Body of pancreas (tissue), 4 donors: ENCODE measurements around the gene DOCK2. TPM values are rescaled to one million over a fixed set of nuclear protein-coding genes. Genes with fewer than 3 reads are reported as not detected.

ENCODE experiments used
- ATAC-seq: fragments of 150-250 bp; one replicate; pipeline ENCODE4 v1.9.1; 2016
- DNase-seq, 4 donors: peaks; one replicate each; pipeline ENCODE4 v3.0.0-alpha.2; 2019
- H3K27ac ChIP-seq, 4 donors: fragments of 200-600 bp; sonication (generic); 1 replicate in 3 of 4; 2 replicates in 1 of 4; pipeline versions ENCODE4 v1.5.1 to v1.6.1; 2016 to 2019; ENCODE audit warnings: mild to moderate bottlenecking in 1 of 4, mixed read lengths in 1 of 4, moderate library complexity in 1 of 4
- H3K27me3 ChIP-seq, 2 donors: fragments of 200-600 bp; sonication (generic); one replicate each; pipeline ENCODE4 v1.6.0; 2016; ENCODE audit warnings: mild to moderate bottlenecking in 1 of 2
- H3K36me3 ChIP-seq, 2 donors: fragments of 200-600 bp; sonication (generic); replicated peaks in 1 of 2; 2 replicates each; pipeline ENCODE4 v1.5.1; 2016; ENCODE audit warnings: low read depth in 2 of 2; ENCODE audit not compliant: insufficient read depth in 1 of 2
- H3K4me1 ChIP-seq: fragments of 200-600 bp; sonication (generic); one replicate; pipeline ENCODE4 v1.6.0; 2016
- H3K4me3 ChIP-seq, 2 donors: fragments of 200-600 bp; sonication (generic); 1 replicate in 1 of 2; 2 replicates in 1 of 2; pipeline ENCODE4 v1.5.1; 2016 to 2019
- H3K9me3 ChIP-seq, 3 donors: fragments of 200-600 bp; sonication (generic); 1 replicate in 2 of 3; 2 replicates in 1 of 3; pipeline ENCODE4 v1.5.1; 2016
- POLR2A ChIP-seq, 3 donors: fragments of 450-650 bp; IDR thresholded peaks; one replicate each; pipeline ENCODE4 v1.6.1; 2016; ENCODE audit warnings: antibody characterized with exemption in 3 of 3, mild to moderate bottlenecking in 2 of 3
- WGBS, 2 donors: methylation state at CpG; one replicate each; pipeline ENCODE4 v1.1.5; 2017; 5-methylcytosine and 5-hydroxymethylcytosine counted together
- intact Hi-C: fragments of 100-400 bp; cut with DNase I; formaldehyde crosslinking; loops from one replicate; pipeline ENCODE4 v1.15.1; 2023
- total RNA-seq, 2 donors: library from RNA; depleted of rRNA; stranded (reverse); fragments of >200 nt; gene quantifications; one replicate each; pipeline ENCODE4 v1.1.0, GENCODE V29; 2016
- TF ChIP-seq, protein P1 (sequence below), 7 experiments: fragments of 450-650 bp in 4 of 7; fragments of 200-600 bp in 3 of 7; sonication (generic) in 3 of 7; IDR thresholded peaks; one replicate each; pipeline ENCODE4 v1.5.1; 2016 to 2019; ENCODE audit warnings: antibody characterized with exemption in 7 of 7

DOCK2 gene
- total RNA-seq, 2 donors from 2014 or later = 3.1 to 7.6 TPM

DNA sequence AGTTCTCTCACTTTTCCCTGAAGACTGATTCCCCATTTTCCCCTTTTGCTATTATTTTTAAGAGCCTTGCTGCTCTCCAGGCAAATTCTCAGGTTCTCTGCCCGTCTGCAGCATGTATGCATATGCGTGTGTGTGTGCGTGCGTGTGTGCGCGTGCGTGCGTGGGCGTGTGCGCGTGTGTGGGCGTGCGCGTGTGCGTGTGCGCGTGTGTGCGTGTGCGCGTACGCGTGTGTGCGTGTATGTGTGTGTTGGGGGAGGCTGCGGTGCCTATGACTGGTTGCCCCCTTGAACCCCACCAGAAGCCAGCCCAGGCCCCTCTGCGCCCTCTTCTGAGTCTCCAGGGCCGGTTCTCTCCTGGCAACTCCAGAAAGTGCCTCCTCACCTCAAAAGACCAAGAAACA, 467.6 kb downstream of the DOCK2 start:
- no peak for TF ChIP-seq POLR2A (IDR thresholded peaks at IDR 0.05)
- TF ChIP-seq, protein P1, sequence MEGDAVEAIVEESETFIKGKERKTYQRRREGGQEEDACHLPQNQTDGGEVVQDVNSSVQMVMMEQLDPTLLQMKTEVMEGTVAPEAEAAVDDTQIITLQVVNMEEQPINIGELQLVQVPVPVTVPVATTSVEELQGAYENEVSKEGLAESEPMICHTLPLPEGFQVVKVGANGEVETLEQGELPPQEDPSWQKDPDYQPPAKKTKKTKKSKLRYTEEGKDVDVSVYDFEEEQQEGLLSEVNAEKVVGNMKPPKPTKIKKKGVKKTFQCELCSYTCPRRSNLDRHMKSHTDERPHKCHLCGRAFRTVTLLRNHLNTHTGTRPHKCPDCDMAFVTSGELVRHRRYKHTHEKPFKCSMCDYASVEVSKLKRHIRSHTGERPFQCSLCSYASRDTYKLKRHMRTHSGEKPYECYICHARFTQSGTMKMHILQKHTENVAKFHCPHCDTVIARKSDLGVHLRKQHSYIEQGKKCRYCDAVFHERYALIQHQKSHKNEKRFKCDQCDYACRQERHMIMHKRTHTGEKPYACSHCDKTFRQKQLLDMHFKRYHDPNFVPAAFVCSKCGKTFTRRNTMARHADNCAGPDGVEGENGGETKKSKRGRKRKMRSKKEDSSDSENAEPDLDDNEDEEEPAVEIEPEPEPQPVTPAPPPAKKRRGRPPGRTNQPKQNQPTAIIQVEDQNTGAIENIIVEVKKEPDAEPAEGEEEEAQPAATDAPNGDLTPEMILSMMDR (IDR thresholded peaks at IDR 0.05) = no peak

DNA sequence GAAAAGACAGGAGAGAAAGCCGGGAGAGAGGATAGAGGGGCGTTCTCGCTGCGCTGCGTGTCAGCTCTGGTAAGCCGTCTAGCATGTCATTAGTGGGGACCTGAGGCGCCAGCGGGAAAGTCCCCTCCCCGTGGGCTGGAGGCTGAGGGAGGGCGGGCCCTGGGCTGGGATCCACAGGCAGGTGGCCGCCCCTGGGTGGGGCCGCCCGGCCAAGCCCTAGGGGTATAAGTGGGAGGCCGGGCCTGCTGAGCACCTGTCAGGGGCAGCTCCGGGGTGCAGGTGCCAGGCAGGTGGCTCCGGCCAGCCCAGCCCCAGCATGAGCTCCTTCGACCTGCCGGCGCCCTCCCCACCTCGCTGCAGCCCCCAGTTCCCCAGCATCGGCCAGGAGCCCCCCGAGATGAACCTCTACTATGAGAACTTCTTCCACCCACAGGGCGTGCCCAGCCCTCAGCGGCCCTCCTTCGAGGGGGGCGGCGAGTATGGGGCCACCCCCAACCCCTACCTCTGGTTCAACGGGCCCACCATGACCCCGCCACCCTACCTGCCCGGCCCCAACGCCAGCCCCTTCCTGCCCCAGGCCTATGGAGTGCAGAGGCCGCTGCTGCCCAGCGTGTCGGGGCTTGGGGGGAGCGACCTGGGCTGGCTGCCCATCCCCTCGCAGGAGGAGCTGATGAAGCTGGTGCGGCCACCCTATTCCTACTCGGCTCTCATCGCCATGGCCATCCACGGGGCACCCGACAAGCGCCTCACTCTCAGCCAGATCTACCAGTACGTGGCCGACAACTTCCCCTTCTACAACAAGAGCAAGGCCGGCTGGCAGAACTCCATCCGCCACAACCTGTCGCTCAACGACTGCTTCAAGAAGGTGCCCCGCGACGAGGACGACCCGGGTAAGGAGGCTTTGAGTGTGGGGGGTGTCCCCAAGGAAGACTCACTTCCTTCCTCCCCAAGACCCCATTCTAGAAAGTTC, 468.9 kb downstream of the DOCK2 start, which contains the start of gene FOXI1:
FOXI1 (plus strand) TSS at position 256 of the 970 bp plus-strand sequence; CDS start at position 317, 61 bp downstream.
- 64 to 67% methylated on average over 42 to 48 of the region's 53 CpGs for WGBS, 2 donors
- no peak for TF ChIP-seq POLR2A (IDR thresholded peaks at IDR 0.05)
- TF ChIP-seq, protein P1 (IDR thresholded peaks at IDR 0.05) = no peak
- no peaks in the 10 kb centered on the region for H3K4me1 ChIP-seq
- no peaks in the 10 kb centered on the region for H3K36me3 ChIP-seq
- H3K27me3 ChIP-seq = no peaks in the 10 kb centered on the region
- no peak within 1 kb of the TSS for H3K27ac ChIP-seq
- no peaks in the 10 kb centered on the region for H3K9me3 ChIP-seq
- intact Hi-C loops = loop anchor here (5.0 kb wide), 1 partner anchor 76 kb away; no protein-coding TSS in a partner anchor
- no peak within 1 kb of the TSS for H3K4me3 ChIP-seq
- no peak for DNase-seq
- ATAC-seq = no peak

More for the DNA sequence above, 467.6 kb downstream of the DOCK2 start:
- H3K9me3 ChIP-seq = no peaks in the 10 kb centered on the region
- ATAC-seq = no peak
- no peaks in the 10 kb centered on the region for H3K27me3 ChIP-seq
- WGBS, 2 donors = 80 to 81% methylated on average over 25 to 26 of the region's 26 CpGs
- intact Hi-C loops = loop anchor here (5.0 kb wide), 1 partner anchor 78 kb away; no protein-coding TSS in a partner anchor
- H3K4me1 ChIP-seq = no peaks in the 10 kb centered on the region
- no peak for DNase-seq
- no peak overlapping the region for H3K4me3 ChIP-seq
- H3K36me3 ChIP-seq = no peaks in the 10 kb centered on the region
- H3K27ac ChIP-seq = no peak overlapping the region

DNA sequence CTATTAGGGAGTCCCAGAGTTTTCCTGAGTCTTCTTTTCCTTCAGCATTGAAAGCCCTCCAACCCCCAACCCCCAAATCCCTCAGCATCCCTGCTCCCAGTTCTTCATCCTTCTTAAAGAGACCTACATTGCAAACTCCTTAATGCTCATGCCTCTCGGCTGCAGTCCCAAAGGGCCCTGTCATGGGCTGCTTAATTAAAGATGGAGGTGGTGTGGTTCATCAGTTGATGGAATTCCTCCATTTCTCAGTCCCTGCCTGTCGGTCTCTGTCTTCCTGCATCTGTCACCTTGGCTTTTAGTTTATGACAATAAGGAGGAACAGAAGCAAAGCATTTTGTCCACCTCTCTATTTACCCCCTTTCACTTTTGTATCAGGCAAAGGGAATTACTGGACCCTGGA, 470.6 kb downstream of the DOCK2 start:
- intact Hi-C loops = loop anchor here (5.0 kb wide), 1 partner anchor 75 kb away; no protein-coding TSS in a partner anchor
- TF ChIP-seq, protein P1 (IDR thresholded peaks at IDR 0.05) = no peak
- TF ChIP-seq POLR2A (IDR thresholded peaks at IDR 0.05) = no peak
- no peaks in the 10 kb centered on the region for H3K9me3 ChIP-seq
- H3K27ac ChIP-seq = no peak overlapping the region
- no peaks in the 10 kb centered on the region for H3K27me3 ChIP-seq
- no peak overlapping the region for H3K4me3 ChIP-seq
- no peak for ATAC-seq
- WGBS, 2 donors = 58 to 67% methylated on average over 2 of the region's 2 CpGs
- no peak for DNase-seq
- no peaks in the 10 kb centered on the region for H3K36me3 ChIP-seq
- no peaks in the 10 kb centered on the region for H3K4me1 ChIP-seq

DNA sequence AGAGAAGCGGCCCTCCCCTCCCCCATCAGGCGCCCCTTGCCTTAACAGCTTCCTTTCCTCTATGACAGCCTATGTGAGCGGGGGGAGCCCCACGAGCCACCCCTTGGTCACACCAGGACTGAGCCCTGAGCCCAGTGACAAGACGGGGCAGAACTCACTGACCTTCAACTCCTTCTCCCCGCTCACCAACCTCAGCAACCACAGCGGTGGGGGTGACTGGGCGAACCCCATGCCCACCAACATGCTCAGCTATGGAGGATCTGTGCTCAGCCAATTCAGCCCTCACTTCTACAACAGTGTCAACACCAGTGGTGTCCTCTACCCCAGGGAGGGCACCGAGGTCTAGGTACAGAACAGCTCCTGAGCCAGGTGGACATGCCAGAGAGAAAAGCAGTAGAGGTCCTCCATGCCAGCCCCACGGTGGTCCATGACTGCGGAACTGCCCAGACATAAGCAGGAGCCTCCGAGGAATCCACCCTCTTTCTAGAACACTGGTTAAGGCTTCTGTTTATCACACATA, 471.3 kb downstream of the DOCK2 start:
- no peaks in the 10 kb centered on the region for H3K36me3 ChIP-seq
- DNase-seq (no peak), ATAC-seq (no peak)
- WGBS, 2 donors = 64 to 88% methylated on average over 5 to 12 of the region's 12 CpGs
- no peaks in the 10 kb centered on the region for H3K27me3 ChIP-seq
- no peaks in the 10 kb centered on the region for H3K4me1 ChIP-seq
- no peak for TF ChIP-seq POLR2A (IDR thresholded peaks at IDR 0.05)
- TF ChIP-seq, protein P1 (IDR thresholded peaks at IDR 0.05) = no peak
- intact Hi-C loops = loop anchor here (5.0 kb wide), 1 partner anchor 74 kb away; no protein-coding TSS in a partner anchor
- no peak overlapping the region for H3K4me3 ChIP-seq
- no peaks in the 10 kb centered on the region for H3K9me3 ChIP-seq
- H3K27ac ChIP-seq = no peak overlapping the region
